ENCODE measurements around the gene NSFL1C.
"Not testable (repeated sequence)": the region's sequence is repeated elsewhere in the genome, so short reads cannot be mapped to it uniquely, and the experiment has no call there.

The NSFL1C gene

DNA sequence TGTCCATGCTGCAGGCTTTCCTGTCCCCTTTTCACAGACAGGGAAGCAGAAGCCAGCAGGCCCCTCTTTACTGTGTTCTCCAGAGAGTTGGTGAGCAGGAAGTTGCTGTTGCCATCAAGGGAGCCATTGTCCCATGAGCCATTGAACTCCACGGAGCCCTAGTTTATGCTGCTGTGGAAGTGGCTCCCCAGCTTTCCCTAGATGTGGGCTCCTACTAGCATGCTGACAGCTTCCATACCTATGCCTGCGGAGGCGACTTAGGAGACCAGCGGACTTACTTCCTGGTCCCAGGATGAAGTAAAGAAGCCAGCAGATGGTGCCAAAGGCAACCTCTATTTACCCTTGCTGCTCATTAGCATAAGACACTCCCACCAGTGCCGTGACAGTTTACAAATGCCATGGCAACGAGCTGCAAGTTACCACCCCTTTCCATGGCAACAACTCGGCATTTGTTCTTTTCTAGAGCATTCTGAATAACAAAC lies 43.0 kb downstream of the NSFL1C start:
- no peak for DNase-seq (ENCODE audit: low read depth, low spot score)

DNA sequence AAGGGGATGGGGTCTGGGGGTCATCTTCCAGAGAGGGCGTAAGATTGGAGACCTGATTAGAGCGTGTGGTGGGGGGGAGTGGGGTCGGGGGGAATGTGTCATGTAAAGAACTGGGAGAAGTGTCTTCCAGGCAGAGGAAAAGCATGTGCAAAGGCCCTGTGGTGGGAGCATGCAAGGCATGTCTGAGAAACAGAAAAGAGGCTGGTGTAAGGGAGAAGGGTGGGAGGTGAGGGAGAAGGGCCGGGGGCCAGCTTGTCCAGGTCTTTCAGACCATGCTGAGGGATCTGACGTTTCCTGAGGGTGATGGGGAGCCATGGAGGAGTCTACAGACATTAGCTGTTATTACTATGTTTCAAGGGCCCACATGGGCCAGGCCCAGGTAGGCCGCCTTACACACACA lies 43.4 kb downstream of the NSFL1C start:
- no peak for DNase-seq (ENCODE audit: low read depth, low spot score)

DNA sequence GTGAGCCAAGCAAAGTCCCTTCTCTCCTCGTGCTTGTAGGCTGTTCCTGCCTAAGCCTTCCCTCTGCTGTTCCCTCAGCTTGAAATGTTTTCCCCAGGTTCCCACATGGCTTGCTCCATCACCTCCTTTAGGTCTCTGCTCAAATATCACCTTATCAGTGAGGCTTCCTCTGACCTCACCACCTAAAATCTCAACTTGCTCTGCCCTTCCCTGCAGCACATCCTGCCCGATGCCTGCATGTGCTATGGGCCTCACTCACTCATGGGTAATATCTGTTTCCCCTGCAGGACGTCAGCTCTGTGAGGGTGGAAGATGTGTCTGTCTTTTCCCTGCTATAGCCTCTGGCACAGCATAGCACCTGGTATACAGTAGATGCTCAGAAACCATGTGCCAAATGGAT lies 43.9 kb downstream of the NSFL1C start:
- DNase-seq (ENCODE audit: low read depth, low spot score) = no peak

DNA sequence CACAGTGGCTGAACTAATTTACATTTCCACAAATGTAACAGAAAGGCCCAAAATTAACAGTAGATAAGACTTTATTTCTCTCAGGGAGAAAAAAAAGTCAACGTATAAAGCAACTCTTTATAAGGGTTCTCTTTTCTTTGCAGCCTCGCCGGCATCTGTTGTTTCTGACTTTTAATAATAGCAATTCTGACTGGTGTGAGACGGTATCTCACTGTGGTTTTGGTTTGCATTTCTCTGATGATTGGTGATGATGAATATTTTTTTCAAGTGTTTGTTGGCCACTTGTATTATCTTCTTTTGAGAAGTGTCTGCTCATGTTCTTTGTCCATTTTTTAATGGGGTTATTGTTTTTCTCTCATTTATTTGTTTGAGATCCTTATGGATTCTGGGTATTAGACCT lies 46.6 kb downstream of the NSFL1C start:
- DNase-seq (ENCODE audit: low read depth, low spot score) = no peak

DNA sequence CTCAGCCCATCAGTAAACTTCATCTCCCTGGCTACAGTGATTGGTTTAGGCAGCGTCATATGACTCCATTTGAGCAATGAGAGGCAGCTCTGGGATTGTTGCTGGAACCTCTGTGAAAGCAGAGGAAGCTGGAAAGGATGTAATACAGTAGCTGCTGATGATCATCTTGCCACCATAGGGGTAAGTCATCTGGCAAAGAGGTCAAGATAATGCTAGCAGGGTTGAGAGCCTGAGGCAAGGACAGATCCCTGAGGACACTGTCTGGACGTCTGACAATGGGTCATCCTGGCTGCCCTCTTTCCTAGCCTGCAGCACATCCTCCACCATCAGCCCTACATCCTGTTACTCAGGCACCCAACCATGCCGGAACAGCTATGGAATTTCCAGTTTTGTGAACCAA lies 48.3 kb downstream of the NSFL1C start:
- DNase-seq (ENCODE audit: low read depth, low spot score) = no peak

DNA sequence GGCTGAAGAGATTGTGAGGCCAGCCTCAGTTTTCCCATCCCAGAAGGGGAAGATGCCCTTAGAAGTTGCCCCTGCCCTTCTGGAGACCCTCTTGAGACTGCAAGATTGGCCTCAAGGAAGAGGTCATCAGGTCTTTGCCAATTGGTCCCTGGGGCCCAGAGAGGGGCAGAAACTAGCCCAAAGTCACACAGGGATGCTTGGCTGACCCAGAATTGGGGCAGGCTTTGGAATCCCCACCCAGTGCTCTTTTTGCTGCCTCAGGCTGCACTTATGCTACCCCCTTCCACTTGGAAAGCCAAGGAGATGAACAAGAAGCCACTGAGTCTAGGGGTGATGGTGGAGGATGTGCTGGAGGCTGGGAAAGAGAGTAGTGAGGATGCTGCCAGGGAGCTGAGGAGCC lies 48.9 kb downstream of the NSFL1C start:
- DNase-seq (ENCODE audit: low read depth, low spot score) = no peak

DNA sequence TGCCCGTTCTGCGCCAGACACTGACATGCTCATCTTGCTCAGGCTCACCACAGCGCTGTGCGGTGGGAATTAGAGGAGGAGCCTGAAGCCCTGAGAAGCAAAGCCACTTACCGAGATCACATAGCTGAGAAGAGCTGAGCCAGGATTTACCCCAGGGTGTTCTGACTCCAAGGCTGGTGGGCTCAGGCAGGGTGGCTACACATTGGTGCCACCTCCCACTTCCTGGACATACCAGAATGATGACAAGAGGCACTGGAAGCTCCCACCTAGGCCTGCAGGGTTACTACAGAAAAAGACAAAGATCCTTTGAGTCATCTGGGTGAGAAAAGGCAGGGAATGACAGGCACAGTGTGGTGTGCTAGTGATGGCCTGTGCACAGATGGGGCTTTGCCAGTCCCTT lies 49.4 kb downstream of the NSFL1C start:
- no peak for DNase-seq (ENCODE audit: low read depth, low spot score)

DNA sequence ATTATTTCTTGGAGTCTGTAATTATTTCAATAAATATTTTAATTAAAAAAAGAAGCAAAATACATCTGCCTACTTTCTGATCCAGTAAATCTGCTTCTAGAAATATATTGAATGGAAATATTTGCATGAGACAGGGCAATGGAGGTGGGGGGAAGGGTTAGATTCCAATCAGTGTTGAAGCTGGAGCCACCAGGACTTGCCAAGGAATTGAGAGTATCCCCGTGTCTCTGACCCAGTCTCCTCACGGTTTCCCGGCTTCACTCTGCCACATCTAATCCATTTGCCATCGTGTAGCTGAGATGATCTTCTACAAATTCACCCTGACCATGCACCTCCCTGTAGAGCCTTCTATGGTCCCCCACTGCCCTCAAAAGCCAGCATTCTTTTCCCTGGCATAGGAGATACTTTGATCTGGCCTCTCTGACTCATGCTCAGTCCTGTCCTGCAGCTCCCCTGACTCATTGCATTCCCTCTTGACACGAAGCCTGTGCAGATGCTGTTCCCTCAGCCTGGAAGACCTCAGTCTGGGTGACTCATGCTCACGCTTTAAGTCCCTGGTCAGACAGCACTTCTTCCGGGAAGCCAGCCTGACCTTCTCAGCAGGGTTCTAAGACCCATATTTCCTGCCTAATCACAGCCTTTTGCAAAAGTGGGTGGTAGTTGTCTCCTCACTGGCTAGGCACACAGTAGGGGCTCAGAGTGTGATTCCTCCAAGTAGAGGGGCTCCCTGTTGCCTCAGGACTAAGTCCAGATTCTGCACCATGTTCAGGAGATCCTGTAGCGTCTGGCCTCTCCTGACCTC lies 50.8 kb downstream of the NSFL1C start:
- DNase-seq (ENCODE audit: low read depth, low spot score) = no peak

DNA sequence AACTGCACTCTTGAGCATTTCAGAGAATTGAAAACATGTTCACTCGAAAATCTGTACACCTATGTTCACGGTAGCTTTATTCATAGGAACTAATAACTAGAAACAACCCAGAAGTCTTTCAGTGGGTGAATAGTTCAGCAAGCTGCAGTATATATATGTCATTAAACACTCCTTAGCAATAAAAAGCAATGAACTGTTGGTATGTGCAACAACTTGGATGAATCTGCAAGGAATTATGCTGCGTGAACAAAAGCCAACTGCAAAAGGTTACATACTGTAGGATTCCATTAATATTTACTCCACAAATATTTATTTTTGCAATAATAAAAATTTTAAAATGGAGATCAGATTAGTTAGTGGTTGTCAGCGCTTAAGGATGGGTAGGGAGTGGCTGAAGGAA lies 51.7 kb downstream of the NSFL1C start:
- DNase-seq (ENCODE audit: low read depth, low spot score) = no peak

DNA sequence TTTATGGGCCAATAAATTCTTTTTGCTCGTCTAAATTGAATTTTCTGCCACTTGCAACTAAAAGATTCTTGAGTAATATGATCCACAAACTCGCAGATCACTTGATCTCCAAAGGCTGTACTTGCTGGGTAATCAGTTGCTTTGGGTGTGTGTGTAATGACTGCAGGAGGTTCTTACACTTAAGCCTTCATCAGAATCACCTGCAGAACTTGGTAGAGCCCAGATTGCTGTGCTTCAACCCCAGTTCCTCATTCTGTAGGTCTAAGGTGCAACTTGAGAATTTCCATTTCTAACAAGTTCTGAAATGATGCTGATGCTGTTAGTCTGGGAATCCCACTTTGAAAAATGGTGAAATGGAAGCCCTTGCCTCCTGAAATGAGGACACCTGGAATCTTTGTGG lies 60.8 kb downstream of the NSFL1C start:
- DNase-seq (ENCODE audit: low read depth, low spot score) = no peak

DNA sequence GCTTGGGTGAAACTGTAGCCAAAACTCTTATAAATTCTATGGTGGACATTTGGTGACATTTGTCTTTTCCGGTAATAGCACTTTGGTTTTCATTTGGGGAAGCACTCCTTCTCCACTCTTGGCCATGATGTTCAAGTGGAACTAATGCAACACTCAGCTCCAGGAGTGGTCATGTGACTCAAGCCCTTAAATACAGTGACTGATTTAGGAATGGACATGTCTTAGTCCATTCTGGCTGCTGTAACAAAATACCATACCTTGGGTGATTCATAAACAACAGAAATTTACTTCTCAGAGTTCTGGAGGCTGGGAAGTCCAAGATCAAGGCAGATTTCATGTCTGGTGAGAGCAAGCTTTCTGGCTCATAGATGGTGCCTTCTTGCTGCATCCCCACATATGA lies 63.0 kb downstream of the NSFL1C start:
- no peak for DNase-seq (ENCODE audit: low read depth, low spot score)

DNA sequence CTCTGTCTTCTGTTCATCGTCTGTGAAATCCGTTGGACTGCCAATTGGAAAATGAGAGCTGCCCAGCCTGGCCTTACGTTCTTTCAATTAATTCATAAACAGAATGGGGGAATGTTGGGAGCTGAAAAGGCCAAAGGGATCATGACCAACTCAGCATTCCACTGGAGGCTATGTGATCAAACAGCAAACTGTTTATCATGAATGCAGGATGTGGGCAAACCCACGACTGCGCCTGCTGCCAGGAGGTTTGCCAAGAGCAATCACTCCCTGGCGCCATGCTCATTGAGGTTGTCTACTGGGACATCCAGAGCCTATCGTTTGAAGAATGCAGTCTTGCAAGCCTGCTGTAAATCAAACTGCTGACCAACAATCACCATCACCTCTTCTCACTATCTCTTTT lies 64.5 kb downstream of the NSFL1C start:
- DNase-seq (ENCODE audit: low read depth, low spot score) = no peak

DNA sequence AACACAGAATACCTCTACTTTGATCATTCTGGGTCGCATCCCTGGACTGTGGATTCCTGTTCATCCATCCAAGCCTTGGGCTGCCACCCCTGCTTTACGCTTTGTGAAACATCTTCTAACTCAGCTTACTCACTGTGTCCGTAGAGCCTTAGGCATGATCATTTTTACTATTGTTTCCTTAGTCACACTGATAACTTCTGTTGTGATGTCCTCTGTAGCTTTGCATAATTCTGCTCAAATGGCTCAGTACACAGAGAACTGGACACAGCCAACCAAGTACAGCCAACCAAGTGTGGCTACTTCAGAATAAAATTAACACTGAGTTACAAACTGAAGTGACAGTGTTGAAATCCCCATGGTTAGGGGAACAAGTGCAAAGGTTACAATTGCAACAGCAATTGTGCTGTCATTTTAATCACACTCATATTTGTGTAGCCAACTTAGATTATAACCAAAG lies 65.2 kb downstream of the NSFL1C start:
- no peak for DNase-seq (ENCODE audit: low read depth, low spot score)

DNA sequence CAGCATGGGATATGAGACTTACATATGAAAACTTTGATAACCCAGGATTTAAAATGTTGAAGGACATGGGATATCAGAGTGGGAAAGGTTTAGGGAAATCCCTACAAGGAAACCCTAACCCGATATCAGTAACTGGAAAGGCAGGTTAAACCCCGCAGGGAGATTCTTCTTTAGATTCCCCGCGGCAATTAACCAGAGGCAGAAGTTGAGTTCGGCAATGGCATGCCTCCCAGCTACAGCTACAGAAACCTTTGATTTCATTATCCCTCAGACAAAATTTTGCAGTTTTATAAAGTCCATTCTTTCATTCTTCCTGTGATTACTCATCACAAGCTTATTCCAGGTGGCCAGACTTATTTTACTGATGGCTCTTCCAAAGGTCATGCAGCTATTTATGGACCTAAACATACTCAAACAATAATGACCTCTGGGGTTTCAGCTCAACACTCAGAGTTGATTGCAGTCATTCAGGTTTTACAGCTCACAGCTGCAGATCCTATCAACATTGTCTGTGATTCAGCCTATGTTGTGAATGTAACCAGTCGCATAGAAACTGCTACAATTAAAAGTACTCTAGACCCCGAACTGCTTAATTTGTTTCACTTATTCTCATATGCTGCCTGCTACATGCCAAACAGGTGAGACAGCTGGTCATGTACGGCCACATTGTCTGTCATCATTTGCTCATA lies 66.8 kb downstream of the NSFL1C start:
- not testable (repeated sequence) for DNase-seq (ENCODE audit: low read depth, low spot score)

DNA sequence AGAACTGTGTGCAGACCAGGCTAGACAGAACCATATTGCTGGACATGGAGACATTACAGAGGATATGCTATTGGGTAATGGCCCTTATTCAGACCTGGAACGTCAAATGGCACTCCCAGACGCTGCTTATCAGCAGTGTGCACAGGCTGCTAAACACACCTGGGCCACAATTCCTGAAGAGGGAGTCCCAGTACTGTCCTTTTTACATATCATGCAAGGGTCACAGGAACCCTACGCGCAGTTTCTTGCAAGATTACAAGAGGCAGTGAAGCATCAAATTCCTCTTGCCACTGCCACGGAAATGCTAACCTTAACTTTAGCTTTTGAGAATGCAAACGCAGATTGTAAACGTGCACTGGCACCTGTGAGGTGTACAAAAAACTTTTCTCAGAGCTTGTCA lies 68.5 kb downstream of the NSFL1C start:
- DNase-seq (ENCODE audit: low read depth, low spot score) = not testable (repeated sequence)

DNA sequence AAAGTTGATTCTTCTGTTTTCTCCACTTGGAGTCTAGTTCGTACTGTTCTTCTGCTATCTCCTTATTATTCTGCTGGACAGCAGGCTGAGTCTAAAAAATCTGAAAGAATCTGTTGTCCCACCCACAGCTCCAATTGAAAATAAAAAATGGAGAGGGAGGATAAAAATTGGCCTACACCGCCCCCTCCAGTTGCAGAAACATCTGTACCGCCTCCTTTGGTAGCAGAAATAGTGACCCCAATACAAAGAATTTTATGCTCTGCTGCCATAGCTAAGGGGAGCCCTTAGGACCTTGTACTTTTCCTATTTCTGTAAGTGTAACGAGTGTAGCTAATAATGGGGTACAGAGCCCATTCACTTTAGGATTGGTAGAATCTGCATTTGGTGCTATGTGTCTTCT lies 68.9 kb downstream of the NSFL1C start:
- DNase-seq (ENCODE audit: low read depth, low spot score) = no peak

DNA sequence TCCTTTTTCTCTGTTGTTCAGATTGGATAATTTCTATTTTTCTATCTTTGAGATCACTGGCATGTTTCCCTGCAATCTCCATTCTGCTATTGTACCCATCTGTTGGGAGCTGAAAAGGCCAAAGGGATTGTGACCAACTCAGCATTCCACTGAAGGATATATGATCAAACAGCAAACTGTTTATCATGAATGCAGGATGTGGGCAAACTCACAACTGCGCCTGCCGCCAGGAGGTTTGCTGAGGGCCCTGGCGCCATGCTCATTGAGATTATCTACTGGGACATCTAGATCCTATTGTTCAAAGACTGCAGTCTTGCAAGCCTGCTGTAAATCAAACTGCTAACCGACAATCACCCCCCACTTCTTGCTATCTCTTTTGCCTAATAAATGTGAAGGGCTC lies 69.9 kb downstream of the NSFL1C start:
- DNase-seq (ENCODE audit: low read depth, low spot score) = no peak

DNA sequence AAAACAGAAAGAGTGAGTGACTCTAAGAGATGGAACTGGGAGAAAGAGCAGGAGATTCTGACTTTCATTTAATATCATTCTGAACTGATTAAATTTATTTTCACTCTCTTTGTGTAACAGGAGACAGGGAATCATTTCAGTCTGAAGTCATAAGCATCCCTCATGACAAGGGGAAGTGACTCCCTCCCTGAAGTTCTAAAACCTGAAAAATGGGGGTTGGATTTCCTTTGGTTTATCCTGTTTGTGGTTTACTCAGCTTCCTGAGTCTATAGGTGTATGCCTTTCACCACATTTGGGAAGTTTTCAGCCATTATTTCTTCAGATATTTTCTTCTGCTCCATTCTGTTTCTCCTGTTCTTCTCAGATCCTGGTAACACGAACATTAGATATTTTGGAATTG lies 70.4 kb downstream of the NSFL1C start:
- DNase-seq (ENCODE audit: low read depth, low spot score) = no peak

DNA sequence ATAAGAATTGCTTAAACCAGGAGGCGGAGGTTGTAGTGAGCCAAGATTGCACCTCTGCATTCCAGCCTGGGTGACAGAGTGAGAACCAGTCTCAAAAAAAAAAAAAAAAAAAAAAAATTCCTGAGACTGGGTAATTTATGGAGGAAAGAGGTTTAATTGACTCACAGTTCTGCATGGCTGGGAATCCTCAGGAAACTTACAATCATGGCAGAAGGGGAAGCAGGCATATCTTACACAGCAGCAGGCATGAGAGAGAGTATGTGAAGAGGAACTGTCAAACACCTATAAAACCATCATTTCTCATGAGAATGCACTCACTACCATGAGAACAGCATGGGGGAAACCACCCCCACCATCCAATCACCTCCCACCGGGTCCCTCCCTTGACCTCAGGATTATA lies 72.0 kb downstream of the NSFL1C start:
- DNase-seq (ENCODE audit: low read depth, low spot score) = no peak

DNA sequence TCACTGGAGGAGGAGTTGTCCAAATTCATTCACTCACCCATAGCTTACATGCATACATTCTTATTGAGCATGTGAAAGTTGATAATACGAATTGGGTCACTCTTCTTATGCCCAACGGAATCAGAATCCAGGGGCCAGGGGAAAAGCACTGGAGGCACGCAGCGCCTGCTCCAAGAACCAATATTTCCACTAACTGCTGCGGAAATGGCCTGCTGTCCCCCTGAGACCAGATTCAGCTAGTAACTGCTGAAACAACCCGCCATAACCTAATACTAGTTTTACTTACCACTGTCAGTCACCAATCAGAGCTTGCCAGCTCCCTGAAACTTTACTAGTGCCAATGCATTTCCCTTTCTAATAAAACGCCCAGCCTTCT lies 73.2 kb downstream of the NSFL1C start:
- DNase-seq (ENCODE audit: low read depth, low spot score) = no peak

DNA sequence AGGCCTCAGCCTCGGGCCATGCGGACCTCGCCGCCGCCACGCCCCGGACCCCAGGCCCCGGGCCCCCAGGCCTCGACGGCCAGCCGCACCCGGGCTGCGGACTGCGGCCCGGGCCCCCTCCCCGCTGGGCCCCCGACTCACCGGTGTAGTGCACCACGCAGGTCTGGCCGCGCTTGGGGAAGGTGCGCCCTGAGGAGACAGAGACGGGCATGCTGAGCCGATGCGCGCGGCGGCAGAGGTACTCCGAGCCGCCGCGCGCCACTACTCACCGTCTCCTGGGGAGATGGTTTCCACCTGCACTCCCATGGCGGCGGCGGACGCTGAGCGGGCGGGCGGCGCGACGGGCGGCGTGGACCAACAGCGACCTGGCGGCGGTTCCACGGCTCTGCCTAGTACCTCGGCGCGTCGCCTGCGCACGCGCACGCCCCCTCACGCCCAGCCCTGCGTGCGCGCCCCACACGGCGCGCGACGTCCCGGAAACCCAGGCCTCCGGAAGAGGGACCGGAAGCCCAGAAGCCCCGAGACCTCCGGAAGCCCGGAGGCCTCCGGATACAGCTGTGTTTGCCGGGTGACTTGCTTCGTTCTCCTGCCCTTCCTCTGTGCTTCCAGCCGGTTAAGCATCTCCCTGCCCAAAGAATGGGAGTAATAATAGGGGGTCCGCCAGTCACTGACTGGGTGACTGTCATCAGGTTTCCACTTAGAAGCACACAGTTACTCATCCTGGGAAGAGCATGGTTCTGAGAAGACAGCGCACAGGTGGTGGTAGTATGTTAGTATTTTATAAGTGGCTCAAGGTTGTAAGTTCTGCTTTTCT lies 73.7 kb downstream of the NSFL1C start, which contains the start of gene FKBP1A:
TSS of gene FKBP1A (minus strand) at position 362 of the 814 bp plus-strand sequence. CDS start at position 306, 56 bp downstream.
- peak; percentile 51 for DNase-seq (ENCODE audit: low read depth, low spot score)

DNA sequence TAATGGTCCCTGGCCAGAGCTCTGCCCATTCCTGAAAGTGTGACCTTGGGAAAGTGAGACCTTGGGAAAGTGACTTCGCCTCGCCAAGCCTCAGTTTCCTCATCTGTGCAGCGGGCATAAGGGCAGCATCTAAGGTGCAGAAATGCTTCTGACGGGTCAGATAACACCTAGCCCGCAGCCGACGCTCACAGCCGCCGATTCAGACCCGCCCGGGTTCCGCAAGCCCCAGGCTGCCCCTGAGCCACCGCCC lies 74.3 kb downstream of the NSFL1C start:
- DNase-seq (ENCODE audit: low read depth, low spot score) = no peak
